ENCODE measurements around the gene FAM3D. TPM values are rescaled to one million over a fixed set of nuclear protein-coding genes. Genes with fewer than 3 reads are reported as not detected.

FAM3D gene
- polyA plus RNA-seq, 1 donor (not counting 4 experiments of a cell fraction or from before 2014, with no cell fraction given) = not detected

GRCh38 chr3:58622892-58623291 lies 43.7 kb downstream of the FAM3D start:
- Histone ChIP-seq H3K27me3 (ENCODE audit: control insufficient read depth, extremely low read depth, insufficient read depth, low read length) (peaks cover 22% of the 10 kb centered on the region), H3K9me3 (ENCODE audit: control insufficient read depth, low read depth, low read length) (no peaks in the 10 kb centered on the region), H3K79me2 (ENCODE audit: control insufficient read depth, insufficient read depth, low read length) (no peaks in the 10 kb centered on the region), H4K20me1 (ENCODE audit: control insufficient read depth, extremely low read depth, insufficient read depth, low read length) (no peaks in the 10 kb centered on the region), H3K9ac (ENCODE audit: control insufficient read depth, extremely low read depth, insufficient read depth, low read length) (no peak overlapping the region), H3K36me3 (ENCODE audit: control insufficient read depth in 2 of 2, extremely low read depth in 1 of 2, insufficient read depth in 2 of 2, low read length in 2 of 2) (no peaks in the 10 kb centered on the region), H3K4me2 (ENCODE audit: control insufficient read depth, extremely low read depth, insufficient read depth, low read depth, low read length) (no peak overlapping the region), H3K9me1 (ENCODE audit: control insufficient read depth, extremely low read depth, insufficient read depth, low read length) (no peaks in the 10 kb centered on the region), H3K4me1 (ENCODE audit: control insufficient read depth, extremely low read depth, insufficient read depth, low read length) (no peaks in the 10 kb centered on the region), H3K4me3 (ENCODE audit: control insufficient read depth in 2 of 3, extremely low read depth in 1 of 3, insufficient read depth in 2 of 3, low read depth in 1 of 3, low read length in 3 of 3) (no peak overlapping the region), H3K27ac (ENCODE audit: control insufficient read depth, insufficient read depth, low read length) (no peak overlapping the region), H2AFZ (ENCODE audit: control insufficient read depth, low read length) (no peak overlapping the region)
- no peak for FAIRE-seq
- TF ChIP-seq CTCF (optimal IDR thresholded peaks at IDR 0.05 in 1 of 3, IDR thresholded peaks at IDR 0.05 in 1 of 3, conservative IDR thresholded peaks at IDR 0.05 in 1 of 3; ENCODE audit: extremely low read depth in 1 of 3, insufficient read depth in 2 of 3, low read length in 3 of 3) (no peak), EZH2 (IDR thresholded peaks at IDR 0.05; ENCODE audit: low read length) (no peak)
- no peak for DNase-seq (ENCODE audit: low read depth, low spot score)
- dilution Hi-C loops (cut with MboI; ENCODE audit: extremely low pct_ligation_motif_present, low sequenced_read_pairs) = no loop called here

GRCh38 chr3:58622436-58622835 lies 44.1 kb downstream of the FAM3D start:
- H3K36me3 ChIP-seq (ENCODE audit: control insufficient read depth in 2 of 2, extremely low read depth in 1 of 2, insufficient read depth in 2 of 2, low read length in 2 of 2) = no peaks in the 10 kb centered on the region
- no peaks in the 10 kb centered on the region for H3K4me1 ChIP-seq (ENCODE audit: control insufficient read depth, extremely low read depth, insufficient read depth, low read length)
- H3K9me3 ChIP-seq (ENCODE audit: control insufficient read depth, low read depth, low read length) = no peaks in the 10 kb centered on the region
- no peak for TF ChIP-seq CTCF (optimal IDR thresholded peaks at IDR 0.05 in 1 of 3, IDR thresholded peaks at IDR 0.05 in 1 of 3, conservative IDR thresholded peaks at IDR 0.05 in 1 of 3; ENCODE audit: extremely low read depth in 1 of 3, insufficient read depth in 2 of 3, low read length in 3 of 3)
- TF ChIP-seq EZH2 (IDR thresholded peaks at IDR 0.05; ENCODE audit: low read length) = no peak
- no peak overlapping the region for H3K4me3 ChIP-seq (ENCODE audit: control insufficient read depth in 2 of 3, extremely low read depth in 1 of 3, insufficient read depth in 2 of 3, low read depth in 1 of 3, low read length in 3 of 3)
- H3K27me3 ChIP-seq (ENCODE audit: control insufficient read depth, extremely low read depth, insufficient read depth, low read length) = peaks cover 20% of the 10 kb centered on the region
- no peak overlapping the region for H3K9ac ChIP-seq (ENCODE audit: control insufficient read depth, extremely low read depth, insufficient read depth, low read length)
- no peak for FAIRE-seq
- dilution Hi-C loops (cut with MboI; ENCODE audit: extremely low pct_ligation_motif_present, low sequenced_read_pairs) = no loop called here
- H3K79me2 ChIP-seq (ENCODE audit: control insufficient read depth, insufficient read depth, low read length) = no peaks in the 10 kb centered on the region
- no peak overlapping the region for H2AFZ ChIP-seq (ENCODE audit: control insufficient read depth, low read length)
- no peak overlapping the region for H3K4me2 ChIP-seq (ENCODE audit: control insufficient read depth, extremely low read depth, insufficient read depth, low read depth, low read length)
- no peak overlapping the region for H3K27ac ChIP-seq (ENCODE audit: control insufficient read depth, insufficient read depth, low read length)
- no peak for DNase-seq (ENCODE audit: low read depth, low spot score)
- no peaks in the 10 kb centered on the region for H4K20me1 ChIP-seq (ENCODE audit: control insufficient read depth, extremely low read depth, insufficient read depth, low read length)
- no peaks in the 10 kb centered on the region for H3K9me1 ChIP-seq (ENCODE audit: control insufficient read depth, extremely low read depth, insufficient read depth, low read length)

Measured in keratinocyte (primary cell).